Measurements from ENCODE around the gene RXFP2. TPM values are rescaled to one million over a fixed set of nuclear protein-coding genes. Genes with fewer than 3 reads are reported as not detected.

RXFP2 gene
- total RNA-seq, 2 donors from 2014 or later: not detected

DNA sequence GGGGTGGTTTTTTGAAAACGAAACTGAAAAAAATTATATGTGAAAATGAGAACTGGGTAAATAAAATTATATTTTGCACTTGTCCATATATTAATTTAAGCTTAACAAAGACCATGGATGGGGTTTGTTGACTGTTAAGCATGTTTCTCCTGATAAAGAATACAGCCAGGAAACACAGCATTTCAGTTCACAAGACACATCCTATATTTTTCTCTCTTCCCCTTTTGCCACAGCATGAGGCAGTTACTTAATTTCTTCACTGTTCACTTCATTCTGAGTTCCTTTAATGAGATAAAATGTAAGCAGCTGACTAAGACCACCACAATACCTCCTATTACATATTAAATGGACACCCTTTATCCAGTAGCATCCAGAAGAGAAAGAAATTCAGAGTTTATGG lies 64.0 kb downstream of the RXFP2 start:
- DNase-seq (no peak), ATAC-seq (no peak)
- WGBS, 2 donors: 47 to 51% methylated on average over 1 of the region's 1 CpG
- H3K4me3 ChIP-seq: no peak overlapping the region
- TF ChIP-seq POLR2A (IDR thresholded peaks at IDR 0.05): no peak
- no peak overlapping the region for H3K27ac ChIP-seq
- no peaks in the 10 kb centered on the region for H3K9me3 ChIP-seq
- intact Hi-C loops (cut with DNase I): no loop called here
- H3K4me1 ChIP-seq: no peaks in the 10 kb centered on the region
- H3K36me3 ChIP-seq (replicated peaks in 1 of 2; ENCODE audit: insufficient read depth in 1 of 2, low read depth in 2 of 2): no peaks in the 10 kb centered on the region
- no peaks in the 10 kb centered on the region for H3K27me3 ChIP-seq

DNA sequence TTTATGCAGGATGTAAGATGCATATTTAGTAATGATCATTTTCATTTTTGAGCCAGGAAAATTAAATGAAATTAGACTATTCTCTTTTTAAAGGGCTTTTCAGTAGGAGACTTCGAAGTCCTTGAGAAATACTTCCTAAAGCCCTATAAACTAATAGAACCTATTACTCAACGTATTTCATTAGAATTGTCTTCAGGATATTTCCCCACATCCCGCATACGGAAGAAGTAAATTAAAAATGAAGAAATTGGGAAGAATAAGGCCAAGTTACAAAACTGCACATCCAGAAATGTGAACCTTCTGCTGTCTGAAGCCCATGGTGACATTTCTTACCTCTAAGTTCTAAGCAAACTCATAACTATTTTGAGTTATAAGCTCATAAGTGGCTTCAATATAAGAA lies 66.5 kb downstream of the RXFP2 start:
- Histone ChIP-seq H3K4me1 (no peaks in the 10 kb centered on the region), H3K27ac (no peak overlapping the region), H3K36me3 (replicated peaks in 1 of 2; ENCODE audit: insufficient read depth in 1 of 2, low read depth in 2 of 2) (no peaks in the 10 kb centered on the region), H3K9me3 (no peaks in the 10 kb centered on the region), H3K27me3 (no peaks in the 10 kb centered on the region), H3K4me3 (no peak overlapping the region)
- 86 to 89% methylated on average over 4 of the region's 4 CpGs for WGBS, 2 donors
- TF ChIP-seq POLR2A (IDR thresholded peaks at IDR 0.05): no peak
- TF ChIP-seq, protein P1, sequence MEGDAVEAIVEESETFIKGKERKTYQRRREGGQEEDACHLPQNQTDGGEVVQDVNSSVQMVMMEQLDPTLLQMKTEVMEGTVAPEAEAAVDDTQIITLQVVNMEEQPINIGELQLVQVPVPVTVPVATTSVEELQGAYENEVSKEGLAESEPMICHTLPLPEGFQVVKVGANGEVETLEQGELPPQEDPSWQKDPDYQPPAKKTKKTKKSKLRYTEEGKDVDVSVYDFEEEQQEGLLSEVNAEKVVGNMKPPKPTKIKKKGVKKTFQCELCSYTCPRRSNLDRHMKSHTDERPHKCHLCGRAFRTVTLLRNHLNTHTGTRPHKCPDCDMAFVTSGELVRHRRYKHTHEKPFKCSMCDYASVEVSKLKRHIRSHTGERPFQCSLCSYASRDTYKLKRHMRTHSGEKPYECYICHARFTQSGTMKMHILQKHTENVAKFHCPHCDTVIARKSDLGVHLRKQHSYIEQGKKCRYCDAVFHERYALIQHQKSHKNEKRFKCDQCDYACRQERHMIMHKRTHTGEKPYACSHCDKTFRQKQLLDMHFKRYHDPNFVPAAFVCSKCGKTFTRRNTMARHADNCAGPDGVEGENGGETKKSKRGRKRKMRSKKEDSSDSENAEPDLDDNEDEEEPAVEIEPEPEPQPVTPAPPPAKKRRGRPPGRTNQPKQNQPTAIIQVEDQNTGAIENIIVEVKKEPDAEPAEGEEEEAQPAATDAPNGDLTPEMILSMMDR (IDR thresholded peaks at IDR 0.05): no peak
- ATAC-seq: no peak
- intact Hi-C loops (cut with DNase I): no loop called here
- DNase-seq: no peak

DNA sequence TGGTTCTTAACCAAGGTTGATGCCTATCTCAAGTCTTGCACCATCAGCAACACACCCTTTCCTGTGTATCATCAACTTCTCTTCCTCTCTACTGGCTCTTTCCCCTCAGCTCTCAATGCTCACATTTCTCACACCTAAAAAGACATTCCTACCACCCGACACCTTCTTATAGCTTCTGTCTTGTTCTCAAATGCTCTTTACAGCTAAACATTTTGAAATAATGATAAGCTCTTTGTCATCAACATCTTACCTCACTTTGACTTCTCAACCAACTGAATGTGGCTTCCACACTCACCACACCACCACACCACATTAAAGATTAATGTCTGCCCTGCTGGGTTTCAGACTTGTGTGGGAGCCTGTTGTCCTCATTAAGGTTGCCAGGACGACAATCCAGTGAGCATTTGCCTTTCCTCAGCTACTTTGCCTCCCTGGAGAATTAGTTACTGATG lies 67.8 kb downstream of the RXFP2 start:
- H3K4me1 ChIP-seq: no peaks in the 10 kb centered on the region
- intact Hi-C loops (cut with DNase I): no loop called here
- ATAC-seq: no peak
- no peak for TF ChIP-seq POLR2A (IDR thresholded peaks at IDR 0.05)
- TF ChIP-seq, protein P1 (IDR thresholded peaks at IDR 0.05): no peak
- H3K9me3 ChIP-seq: no peaks in the 10 kb centered on the region
- no peak overlapping the region for H3K4me3 ChIP-seq
- no peak for DNase-seq
- H3K27ac ChIP-seq: no peak overlapping the region
- WGBS, 2 donors: 43 to 47% methylated on average over 2 of the region's 2 CpGs
- no peaks in the 10 kb centered on the region for H3K27me3 ChIP-seq
- no peaks in the 10 kb centered on the region for H3K36me3 ChIP-seq (replicated peaks in 1 of 2; ENCODE audit: insufficient read depth in 1 of 2, low read depth in 2 of 2)

DNA sequence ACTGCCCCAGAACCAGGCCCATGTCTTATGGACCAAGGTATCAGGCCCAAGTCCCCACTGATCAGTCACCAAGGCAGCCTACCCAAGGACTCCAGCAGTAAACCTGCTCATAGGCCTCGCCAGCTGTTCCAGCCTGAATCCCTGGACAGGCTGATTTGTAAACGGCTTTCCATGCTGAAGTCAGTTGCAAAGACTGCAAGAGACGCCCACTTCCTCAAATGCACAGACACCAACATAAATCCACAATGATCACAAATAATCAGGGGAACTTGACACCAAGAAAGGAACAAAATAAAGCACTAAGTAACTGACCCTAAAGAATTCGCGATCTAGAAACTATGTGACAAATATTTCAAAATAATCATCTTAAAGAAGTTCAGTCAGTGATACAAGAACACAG lies 75.2 kb downstream of the RXFP2 start:
- TF ChIP-seq, protein P1 (IDR thresholded peaks at IDR 0.05): no peak
- TF ChIP-seq POLR2A (IDR thresholded peaks at IDR 0.05): no peak
- Histone ChIP-seq H3K9me3 (no peaks in the 10 kb centered on the region), H3K27ac (no peak overlapping the region), H3K4me1 (no peaks in the 10 kb centered on the region), H3K36me3 (replicated peaks in 1 of 2; ENCODE audit: insufficient read depth in 1 of 2, low read depth in 2 of 2) (no peaks in the 10 kb centered on the region), H3K27me3 (no peaks in the 10 kb centered on the region), H3K4me3 (no peak overlapping the region)
- 66 to 80% methylated on average over 5 of the region's 5 CpGs for WGBS, 2 donors
- DNase-seq: no peak
- intact Hi-C loops (cut with DNase I): no loop called here
- no peak for ATAC-seq

DNA sequence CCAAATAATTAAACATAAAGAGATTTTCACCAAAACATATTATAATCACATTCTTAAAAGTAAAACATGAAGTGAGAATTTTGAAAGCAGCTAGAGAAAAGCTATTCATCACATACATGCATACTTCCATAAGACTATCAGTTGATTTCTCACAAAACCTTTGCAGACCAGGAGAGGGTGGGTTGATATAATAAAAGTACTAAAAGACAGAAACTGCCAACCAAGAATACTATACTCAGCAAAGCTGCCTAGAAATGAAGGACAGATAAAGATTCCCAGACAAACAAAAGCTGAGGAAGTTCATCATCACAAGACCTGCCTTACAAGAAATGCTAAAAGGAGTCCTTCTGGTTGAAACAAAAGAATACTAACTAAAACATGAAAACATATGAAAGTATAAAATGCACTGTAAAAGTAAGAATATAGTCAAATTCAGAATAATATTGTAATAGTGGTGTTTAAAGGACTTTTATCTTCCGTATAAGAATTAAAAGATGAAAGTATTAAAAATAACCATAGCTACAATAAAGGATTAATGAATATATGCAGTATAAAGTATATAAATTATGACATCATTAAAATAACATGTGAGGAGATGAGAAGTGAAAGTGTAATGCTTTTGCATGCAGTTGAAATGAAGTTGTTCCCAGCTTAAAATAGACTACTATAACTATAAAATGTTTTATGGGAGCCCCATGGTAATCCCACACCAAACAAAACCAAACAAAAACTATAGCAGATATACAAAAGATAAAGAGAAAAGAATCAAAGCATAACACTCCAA lies 76.2 kb downstream of the RXFP2 start:
- H3K4me3 ChIP-seq: no peak overlapping the region
- no peaks in the 10 kb centered on the region for H3K4me1 ChIP-seq
- no peaks in the 10 kb centered on the region for H3K27me3 ChIP-seq
- H3K9me3 ChIP-seq: no peaks in the 10 kb centered on the region
- H3K27ac ChIP-seq: no peak overlapping the region
- 0 to 31% methylated on average over 1 of the region's 1 CpG for WGBS, 2 donors
- ATAC-seq (no peak), DNase-seq (no peak)
- no peaks in the 10 kb centered on the region for H3K36me3 ChIP-seq (replicated peaks in 1 of 2; ENCODE audit: insufficient read depth in 1 of 2, low read depth in 2 of 2)
- TF ChIP-seq, protein P1 (IDR thresholded peaks at IDR 0.05): no peak
- no peak for TF ChIP-seq POLR2A (IDR thresholded peaks at IDR 0.05)
- intact Hi-C loops (cut with DNase I): no loop called here
